ENCODE results near the gene MEST. TPM values are rescaled to one million over a fixed set of nuclear protein-coding genes. Genes with fewer than 3 reads are reported as not detected.
"Not testable (repeated sequence)": the region's sequence is repeated elsewhere in the genome, so short reads cannot be mapped to it uniquely, and the experiment has no call there.

MEST gene
- total RNA-seq, 1 donor from 2014 or later, result 52.6 TPM

DNA sequence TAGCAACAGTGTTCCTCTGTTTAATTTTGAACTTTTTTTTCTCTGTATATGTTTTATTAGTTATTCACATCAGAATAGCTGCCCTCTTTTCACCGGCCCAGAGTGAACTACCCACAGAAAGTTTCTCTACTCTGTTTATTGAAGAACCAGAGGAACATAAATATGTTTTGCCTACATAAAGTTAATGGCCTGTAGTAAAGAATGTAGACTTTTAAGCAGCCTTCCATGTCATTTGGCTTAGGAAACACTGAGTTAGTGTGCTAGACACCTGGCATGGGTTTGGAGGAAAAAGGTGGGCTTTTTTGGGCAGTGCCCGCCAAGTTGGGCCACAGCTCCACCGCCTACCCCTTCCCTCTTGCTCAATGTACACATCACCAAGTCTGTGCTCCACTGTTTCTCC lies 8.9 kb upstream of the MEST start:
- no peak for DNase-seq (ENCODE audit: extremely low read depth, low read depth, low spot score)

DNA sequence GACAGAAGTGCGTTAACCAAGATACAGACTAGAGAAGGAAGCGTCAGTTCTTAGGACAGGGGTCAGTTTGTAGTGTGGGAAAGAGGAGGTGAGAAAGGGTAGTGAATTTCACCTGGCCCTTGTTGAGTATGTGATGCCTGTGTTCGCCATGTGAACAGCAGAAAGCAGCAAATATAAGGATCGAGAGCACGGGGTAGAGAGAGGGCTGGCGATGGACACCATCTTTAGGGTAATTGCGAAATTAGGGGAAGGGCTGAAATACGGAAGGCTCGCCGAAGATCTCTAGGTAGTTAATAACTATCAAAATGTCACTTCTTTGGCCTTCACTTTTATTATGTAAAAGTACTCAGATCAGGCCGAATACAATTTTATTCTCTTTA lies 6.2 kb upstream of the MEST start:
- DNase-seq (ENCODE audit: extremely low read depth, low read depth, low spot score), result no peak

DNA sequence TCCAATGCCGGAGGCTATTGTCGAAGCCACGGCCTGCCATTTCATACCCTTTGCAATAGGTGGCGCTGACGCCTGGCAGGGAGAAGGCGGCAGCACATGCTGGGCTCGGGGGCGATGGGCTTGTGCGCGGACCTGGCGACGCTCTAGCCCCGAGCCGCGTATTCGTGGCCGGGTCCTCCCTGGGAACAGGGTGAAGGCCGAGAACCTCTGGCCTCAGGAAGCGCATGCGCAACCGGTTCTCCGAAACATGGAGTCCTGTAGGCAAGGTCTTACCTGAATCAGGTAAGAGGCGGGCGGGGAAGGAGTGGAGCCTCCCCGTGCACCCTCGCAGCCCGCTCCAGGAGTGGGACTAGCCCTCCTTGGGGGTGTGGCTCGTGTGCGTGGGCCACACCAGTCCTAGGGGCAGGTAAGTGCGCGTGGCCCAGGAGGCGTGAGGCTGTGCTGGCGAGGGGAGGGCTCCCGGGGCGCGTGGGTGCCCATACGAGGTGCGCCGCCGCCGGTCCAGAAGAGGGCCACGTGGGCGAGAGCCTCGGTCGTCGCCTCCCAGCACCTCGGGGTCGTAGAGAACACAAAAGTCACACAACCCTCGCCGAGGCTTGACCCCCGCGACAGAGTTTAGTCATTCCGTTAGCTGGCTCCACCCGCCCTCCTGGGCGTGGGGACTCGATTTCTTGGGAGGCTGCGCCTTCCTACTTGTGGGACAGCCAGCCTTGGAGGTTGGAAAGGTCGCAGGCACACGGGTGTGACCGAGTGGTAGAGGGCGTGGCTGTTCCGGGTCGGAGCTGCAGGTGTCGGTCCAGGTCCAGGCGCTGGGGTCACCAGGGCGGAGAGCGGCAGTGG lies 5.6 kb upstream of the MEST start:
- DNase-seq (ENCODE audit: extremely low read depth, low read depth, low spot score), result no peak

DNA sequence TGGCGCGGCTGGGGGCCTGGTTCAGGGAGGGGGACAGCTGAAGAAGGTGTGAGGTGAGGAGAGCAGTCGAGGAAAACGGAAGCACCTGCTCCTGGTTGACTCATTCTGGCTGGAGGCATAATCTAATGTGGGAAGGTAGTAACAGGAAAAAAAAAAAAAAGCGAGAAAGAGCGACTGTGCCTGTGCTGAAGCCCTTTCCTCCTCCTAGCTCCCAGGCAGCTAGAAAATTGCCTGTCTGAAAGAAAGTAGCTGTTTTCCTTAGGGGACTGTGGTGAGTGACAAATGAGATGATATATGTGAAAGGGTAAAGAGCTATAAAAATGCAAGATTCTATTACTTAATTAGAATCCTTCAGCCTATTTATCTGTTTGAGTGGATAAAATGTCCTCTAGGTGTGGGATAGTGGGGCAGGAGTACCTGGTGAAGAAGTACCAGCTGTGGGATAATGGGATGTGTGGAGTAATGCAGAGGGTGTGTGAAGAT lies 4.9 kb upstream of the MEST start:
- no peak for DNase-seq (ENCODE audit: extremely low read depth, low read depth, low spot score)

DNA sequence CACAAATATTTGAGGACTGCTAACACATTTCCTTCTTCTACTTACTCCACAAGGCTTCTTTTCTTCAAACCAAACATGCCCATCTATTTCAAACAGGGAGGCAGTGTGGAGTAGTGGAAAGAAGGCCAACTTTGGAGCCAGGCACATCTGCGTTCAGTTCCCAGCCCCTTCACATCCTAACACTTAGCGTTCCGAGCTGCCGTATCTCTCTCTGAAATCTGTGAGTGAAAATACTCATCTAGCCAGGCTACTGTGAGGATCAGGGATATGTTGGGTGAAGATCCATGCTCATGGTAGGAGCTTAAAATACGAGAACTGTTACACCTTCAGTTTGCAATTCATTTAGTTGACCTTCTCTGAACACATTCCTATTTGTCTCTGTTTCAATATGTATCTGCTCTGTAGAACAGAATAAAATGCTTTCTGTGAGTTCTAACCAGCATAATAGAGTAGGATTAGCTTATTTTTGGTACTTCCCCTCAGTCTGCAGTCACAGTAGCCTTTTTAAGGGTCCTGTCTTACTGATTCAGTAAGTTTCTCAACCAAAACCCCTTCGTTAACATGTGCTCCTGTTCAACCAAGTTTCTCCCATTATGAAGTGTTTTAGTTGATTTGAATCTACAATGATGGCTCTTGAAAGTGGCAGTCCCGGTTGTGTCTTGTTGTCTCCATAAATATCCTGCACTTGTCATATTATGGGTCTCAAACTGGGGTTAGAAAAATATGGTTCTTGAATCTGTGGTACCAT lies 3.3 kb upstream of the MEST start:
- no peak for DNase-seq (ENCODE audit: extremely low read depth, low read depth, low spot score)

DNA sequence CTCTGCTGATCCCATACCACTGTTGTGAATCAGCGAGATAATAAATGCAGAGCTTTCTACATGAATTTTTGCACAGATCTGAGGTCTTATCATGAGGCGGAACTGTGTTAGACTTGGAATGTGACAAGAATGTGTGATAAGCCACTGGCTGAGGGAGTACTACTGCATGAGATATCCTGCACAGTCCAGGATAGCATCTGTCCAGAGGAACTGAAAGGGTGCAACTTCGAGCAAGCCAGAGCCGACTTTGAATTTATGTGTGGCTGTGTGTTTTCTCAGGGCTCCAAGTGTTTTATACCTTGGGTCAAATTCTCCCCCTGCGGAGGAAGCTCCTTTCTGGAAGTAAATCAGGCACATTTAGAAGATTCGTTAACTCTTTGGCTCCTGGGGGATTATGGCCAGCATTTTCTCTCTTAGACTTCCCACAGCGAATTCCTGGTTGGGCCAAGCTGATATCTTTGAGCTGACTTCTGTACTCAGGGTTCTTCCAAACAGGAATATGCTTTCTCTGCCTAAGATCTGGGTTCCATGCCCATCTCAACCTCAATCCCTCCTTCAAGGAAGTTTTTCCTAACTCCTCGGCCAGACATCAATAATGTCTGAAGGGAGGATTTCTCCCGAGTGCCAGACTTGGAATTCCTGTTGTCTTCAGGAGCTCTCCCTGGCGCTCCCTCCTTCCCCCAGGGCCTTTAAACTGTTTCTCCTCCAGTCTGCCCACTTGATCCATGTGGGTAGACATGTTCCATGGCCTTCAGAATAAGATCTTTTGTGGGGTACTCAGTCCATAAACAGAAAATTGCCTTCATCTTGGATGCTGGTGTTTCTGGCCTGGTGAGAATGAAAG lies 2.5 kb upstream of the MEST start:
- no peak for DNase-seq (ENCODE audit: extremely low read depth, low read depth, low spot score)

DNA sequence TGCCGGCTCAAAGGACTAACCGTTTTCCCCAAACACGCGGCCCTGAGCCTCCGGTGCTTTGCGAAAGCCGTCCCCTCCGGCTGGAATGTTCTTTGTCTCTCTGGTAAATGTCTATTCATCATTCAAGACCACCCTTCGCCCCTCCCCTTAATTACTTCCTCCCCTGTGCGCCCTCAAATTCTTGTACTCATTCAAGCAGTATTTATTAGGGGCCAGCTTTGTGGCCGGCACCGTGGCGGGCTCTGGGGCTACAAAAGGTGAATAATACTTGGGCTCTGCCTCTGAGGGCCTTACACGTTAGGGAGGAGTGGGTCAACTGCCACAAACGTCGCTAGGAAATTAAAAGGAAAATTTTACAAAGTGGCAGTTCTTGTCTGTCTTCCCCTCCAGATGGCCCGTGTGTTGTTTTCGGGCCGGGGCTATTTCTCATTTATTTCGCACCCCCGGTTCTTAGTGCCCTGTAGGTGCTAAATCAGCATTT lies 1.5 kb upstream of the MEST start:
- no peak for DNase-seq (ENCODE audit: extremely low read depth, low read depth, low spot score)

DNA sequence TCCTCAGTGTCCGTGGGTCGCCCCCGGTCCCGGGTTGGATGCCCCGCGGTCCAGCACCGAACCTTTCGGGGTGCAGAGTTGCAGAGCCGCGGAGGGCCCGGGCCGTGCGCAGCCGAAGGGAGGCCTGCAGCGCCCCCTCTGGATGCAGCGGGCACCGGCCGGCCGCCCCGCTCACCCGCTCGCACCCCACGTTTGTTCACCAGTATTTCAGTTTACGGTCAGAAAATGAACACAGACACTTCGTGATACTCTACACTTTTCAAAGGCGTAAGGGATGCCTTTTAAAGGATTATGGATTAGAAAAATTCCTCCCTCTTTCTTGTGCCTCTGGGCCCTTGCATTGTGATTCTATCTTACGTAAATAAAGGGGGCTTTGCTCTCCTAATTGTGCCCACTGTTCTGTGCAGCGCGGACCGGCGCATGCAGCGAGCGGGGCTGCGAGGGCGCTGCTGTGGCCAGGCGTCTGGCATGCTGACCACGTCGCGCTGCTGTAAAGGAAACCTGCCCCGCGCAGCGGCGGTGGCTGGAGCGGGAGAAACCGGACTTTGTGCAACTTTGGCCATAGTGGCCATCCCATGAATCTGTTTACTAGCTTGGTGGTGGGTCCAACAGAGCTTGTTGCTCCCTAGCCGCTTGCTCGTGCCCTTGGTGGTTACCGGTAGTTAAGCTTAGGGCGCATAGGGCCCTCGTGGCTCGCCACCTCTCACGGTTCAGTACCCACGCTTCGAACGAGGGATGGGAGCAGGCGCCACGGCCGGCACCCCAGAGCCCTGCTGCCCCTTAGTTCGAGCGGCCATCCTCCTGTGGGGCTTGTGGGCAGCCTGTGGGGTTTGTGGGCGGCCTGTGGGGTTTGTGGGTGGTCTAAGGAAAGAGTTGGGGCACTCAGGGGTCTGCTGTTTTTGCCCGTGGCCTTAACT lies 739 bp upstream of the MEST start:
- DNase-seq (ENCODE audit: extremely low read depth, low read depth, low spot score), result no peak

DNA sequence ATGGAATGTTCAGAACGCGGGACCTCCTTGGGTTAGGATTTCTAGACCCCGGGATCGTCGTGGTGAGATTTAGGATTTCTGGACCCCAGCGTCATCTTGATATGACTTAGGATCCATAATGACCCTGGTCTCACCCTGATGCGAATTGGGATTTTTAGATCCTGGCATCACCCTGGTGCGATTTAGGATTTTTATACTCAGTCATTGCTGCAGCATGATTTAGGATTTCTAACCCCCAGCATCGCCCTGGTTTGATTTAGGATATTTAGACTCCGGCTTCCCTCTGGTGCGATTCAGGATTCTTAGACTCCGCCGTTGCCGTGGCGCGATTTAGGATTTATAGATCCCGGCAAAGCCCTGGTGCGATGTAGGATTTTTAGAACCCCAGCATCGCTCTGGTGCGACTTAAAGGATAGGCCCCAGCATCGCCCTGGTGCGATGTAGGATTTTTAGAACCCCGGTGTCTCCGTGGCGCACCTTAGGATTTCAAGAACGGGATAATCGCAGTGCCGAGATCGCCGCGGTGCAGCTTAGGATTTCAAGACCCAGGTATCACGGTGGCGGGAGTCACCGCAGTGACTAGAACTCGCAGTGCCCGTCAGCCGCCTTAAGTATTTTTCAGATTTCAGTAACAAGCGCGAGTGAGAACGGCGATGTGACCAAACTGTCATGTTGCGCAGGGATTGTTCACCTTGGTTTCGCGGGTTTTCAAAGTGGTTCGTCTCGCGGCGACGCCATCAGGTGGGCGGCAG lies 814 bp downstream of the MEST start:
- no peak for DNase-seq (ENCODE audit: extremely low read depth, low read depth, low spot score)

DNA sequence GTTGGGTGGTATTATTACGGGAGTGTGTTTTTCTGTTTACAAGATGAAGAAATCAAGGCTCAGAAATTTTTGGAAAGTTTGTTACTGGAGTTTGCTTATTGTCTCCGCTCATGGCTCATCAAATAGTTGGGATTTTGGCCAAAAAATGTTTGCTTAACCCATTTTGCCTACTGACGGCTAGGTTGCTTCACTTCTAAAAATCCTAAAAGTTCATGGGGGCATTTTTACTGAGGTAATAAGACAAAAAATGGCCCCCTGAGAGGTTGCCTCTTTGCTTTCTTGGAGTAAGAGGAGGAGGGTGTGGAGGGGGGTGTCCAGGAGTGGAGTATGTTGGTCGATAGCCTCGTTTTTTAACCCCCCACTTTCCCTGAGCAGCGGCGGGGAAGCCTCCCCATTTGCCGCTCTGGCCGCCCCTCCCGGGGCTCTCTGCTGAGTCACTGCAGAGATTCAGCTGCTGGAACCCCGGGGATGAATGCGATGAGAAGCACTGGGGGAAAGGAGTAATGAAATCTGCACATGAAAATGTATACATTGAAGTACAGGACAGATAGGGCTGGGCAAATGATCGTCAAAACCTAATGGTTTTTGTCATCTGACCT lies 1.5 kb downstream of the MEST start:
- no peak for DNase-seq (ENCODE audit: extremely low read depth, low read depth, low spot score)

DNA sequence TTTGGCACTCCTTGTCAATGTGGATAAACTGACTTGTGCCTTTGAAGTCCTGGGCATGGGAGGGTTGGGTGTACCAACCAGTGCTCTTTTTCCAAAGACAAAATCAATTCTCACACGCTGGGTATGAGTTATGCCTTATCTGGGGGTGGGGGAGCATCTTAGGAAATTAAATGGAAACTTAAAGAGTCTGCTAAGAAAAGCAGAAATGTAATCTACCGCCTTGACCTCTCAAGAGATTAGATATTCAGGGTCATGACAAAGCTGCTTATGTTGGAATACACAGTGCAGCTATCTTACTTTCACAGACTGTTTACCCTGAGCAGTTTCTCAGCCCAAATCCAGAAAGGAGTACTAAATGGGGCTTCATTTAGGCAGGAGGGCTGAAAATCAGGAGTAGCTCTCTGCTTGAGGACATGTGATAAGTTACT lies 2.6 kb downstream of the MEST start:
- DNase-seq (ENCODE audit: extremely low read depth, low read depth, low spot score), result no peak

DNA sequence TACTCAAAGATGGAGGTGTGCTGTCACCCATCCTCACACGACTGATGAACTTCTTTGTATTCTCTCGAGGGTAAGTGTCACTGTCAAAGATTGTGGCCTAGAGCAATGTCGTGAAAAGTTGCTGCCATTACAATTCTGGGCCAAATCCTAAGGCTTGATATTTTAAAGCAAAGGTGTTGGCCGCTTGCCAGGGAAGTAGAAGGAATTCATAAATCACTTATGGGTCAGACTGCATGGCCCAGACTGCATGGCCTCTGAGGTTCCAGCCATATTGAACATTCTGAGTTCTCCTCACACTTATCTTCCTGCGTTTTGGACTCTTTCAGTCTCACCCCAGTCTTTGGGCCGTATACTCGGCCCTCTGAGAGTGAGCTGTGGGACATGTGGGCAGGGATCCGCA lies 8.6 kb downstream of the MEST start:
- DNase-seq (ENCODE audit: extremely low read depth, low read depth, low spot score), result no peak

DNA sequence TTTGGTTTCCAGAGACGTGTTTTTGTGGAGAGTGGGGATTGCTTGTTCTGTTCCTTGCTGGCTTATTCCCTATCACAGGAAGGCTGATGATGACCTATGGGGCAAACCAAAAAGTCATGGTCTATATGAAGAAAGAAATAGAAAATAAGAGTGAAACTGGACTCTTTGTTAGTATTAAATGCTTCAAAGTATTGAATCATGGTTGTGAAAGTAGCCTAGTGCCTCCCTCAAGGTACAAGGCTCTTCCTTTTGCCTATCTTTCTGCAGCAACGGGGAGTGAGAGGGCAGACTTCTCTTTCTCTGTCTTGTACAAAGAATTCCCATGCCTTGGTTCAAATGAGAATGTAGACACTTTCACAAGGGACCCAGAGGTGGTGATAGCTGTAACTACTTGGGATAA lies 9.0 kb downstream of the MEST start:
- no peak for DNase-seq (ENCODE audit: extremely low read depth, low read depth, low spot score)

DNA sequence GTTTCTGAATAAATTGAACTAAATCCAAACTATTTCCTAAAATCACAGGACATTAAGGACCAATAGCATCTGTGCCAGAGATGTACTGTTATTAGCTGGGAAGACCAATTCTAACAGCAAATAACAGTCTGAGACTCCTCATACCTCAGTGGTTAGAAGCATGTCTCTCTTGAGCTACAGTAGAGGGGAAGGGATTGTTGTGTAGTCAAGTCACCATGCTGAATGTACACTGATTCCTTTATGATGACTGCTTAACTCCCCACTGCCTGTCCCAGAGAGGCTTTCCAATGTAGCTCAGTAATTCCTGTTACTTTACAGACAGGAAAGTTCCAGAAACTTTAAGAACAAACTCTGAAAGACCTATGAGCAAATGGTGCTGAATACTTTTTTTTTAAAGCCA lies 13.9 kb downstream of the MEST start:
- no peak for DNase-seq (ENCODE audit: extremely low read depth, low read depth, low spot score)

DNA sequence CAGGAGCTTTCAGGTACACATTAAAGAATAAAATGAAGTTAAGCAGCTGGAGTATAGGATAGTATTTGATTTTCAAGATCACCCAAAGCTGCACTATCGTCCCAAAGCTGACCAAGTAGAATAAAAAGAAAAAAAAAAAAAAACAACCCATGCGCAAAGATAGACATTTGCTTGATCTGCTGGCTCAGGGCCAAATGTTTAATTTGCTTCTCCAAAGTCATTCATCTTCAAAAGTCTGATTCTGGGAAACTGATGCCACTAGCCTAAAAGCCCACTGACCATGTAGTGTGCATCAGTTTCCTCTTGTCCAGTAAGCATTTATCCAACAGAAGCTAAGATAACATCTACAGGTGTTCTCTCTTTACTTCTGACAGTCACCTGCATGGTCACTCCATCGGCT lies 14.5 kb downstream of the MEST start:
- DNase-seq (ENCODE audit: extremely low read depth, low read depth, low spot score), result no peak

DNA sequence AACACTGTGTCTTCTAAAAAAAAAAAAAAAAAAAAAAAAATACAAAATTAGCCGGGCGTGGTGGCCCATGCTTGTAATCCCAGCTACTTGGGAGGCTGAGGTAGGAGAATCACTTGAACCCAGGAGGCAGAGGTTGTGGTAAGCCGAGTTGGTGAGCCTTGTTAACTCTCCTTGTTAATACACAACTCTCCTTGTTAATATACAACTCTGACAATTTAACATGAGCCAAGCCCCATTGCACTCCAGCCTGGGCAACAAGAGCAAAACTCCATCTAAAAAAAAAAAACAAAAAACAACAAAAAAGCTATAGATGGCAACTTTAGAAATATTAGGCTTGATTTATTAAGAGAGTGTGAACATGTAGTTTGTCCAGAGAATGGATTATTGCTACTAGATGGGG lies 20.2 kb downstream of the MEST start:
- DNase-seq (ENCODE audit: extremely low read depth, low read depth, low spot score), result not testable (repeated sequence)

DNA sequence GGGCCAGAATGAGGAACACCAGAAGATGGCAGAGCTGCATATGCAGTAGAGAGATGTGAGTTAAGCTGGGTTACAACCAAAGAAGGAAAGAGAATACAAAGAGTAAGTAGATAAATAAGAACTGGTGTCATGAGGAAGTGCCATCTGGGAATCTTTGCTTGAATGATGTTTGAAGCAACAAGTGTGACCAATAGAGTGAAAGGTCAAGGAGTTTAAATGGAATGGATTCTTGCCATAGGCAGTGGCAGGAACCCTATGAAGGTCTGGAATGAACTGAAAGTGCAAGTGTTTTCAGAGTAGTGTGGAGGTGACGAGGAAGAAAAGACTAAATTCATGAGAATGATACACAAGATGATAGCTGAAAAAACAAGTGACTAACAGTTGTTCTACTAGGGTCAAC lies 21.6 kb downstream of the MEST start:
- DNase-seq (ENCODE audit: extremely low read depth, low read depth, low spot score), result no peak

DNA sequence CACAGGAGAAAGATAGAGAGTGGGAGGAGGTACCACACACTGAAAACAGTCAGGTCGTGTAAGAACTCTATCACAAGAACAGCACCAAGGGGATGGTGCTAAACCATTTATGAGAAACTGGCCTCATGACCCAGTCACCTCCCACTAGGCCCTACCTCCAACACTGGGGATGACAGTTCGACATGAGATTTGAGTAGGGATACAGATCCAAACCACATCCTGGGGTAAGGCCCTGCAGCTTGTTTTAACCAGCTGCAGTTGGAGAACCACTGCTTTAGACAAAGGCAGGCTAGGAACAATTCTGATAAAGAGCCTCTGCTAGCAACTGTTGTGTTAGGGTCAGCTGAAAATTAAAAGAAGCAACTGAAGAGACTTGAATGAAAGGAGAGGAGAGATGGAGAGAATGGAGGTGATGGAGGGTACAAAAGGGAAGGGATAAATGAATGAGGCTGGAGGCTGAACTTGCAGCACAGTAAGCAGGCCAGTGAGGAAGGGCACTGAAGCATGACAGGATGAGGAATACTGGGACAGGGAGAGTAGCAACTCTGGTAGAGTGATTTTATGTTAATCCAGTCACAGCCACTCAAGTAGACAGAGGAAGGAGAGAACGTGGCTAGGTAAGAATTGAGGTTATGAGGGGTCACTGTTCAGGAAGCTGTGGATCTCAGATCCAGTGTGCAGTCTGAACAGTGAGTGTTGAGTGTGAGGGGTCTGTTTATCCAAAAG lies 23.6 kb downstream of the MEST start:
- no peak for DNase-seq (ENCODE audit: extremely low read depth, low read depth, low spot score)

All from glomerular endothelial cell (primary cell).